Measurements from ENCODE around the gene HOXA5. TPM values are rescaled to one million over a fixed set of nuclear protein-coding genes. Genes with fewer than 3 reads are reported as not detected.

Gene HOXA5
- total RNA-seq, 4 donors from 2014 or later: 18.3 to 89.8 (median 31.6) TPM

GRCh38 chr7:27180431-27181420, 37.2 kb upstream of the HOXA5 start:
- Histone ChIP-seq H3K27ac (peak overlapping the region; percentile 95 to 99 (median 98)), H3K4me1 (peaks cover 21 to 51% (median 42%) of the 10 kb centered on the region in 4 donors), H3K9me3 (no peaks in the 10 kb centered on the region), H3K27me3 (peaks cover 32% of the 10 kb centered on the region), H3K36me3 (no peaks in the 10 kb centered on the region), H3K4me3 (peak overlapping the region in 3 of 4 donors; percentile 58 to 67 (median 62))
- in situ Hi-C loops (cut with MboI; ENCODE audit: low pct_ligation_motif_present in 1 of 4, low pct_unique_long_range_greater_than_20kb in 1 of 4, low sequenced_read_pairs in 3 of 4): loop anchor here in 3 of 4 donors (10.0 to 25.0 kb wide), 2 partner anchors 1318 to 1326 kb away; no protein-coding TSS in a partner anchor
- intact Hi-C loops (cut with DNase I; ENCODE audit: low total_unique reads): no loop called here
- 32 to 59% methylated on average over 4 to 12 of the region's 12 CpGs for WGBS, 2 donors (ENCODE audit: low coverage in 1 of 2)
- DNase-seq: peak; percentile 19
- no peak for TF ChIP-seq CTCF (IDR thresholded peaks at IDR 0.05)
- no peak for TF ChIP-seq POLR2A (IDR thresholded peaks at IDR 0.05)
- no peak for TF ChIP-seq EP300 (IDR thresholded peaks at IDR 0.05; ENCODE audit: low read depth)
- TF ChIP-seq POLR2AphosphoS5 (IDR thresholded peaks at IDR 0.05): no peak

GRCh38 chr7:27179503-27180430, 36.3 kb upstream of the HOXA5 start:
- peak; percentile 87 for DNase-seq
- Histone ChIP-seq H3K4me3 (peak overlapping the region; percentile 21 to 67 (median 60)), H3K9me3 (no peaks in the 10 kb centered on the region), H3K27me3 (peaks cover 32% of the 10 kb centered on the region), H3K36me3 (no peaks in the 10 kb centered on the region), H3K27ac (peak overlapping the region; percentile 95 to 99 (median 98)), H3K4me1 (peaks cover 21 to 60% (median 49%) of the 10 kb centered on the region in 4 donors)
- in situ Hi-C loops (cut with MboI; ENCODE audit: low pct_ligation_motif_present in 1 of 4, low pct_unique_long_range_greater_than_20kb in 1 of 4, low sequenced_read_pairs in 3 of 4) (loop anchor here in 3 of 4 donors (10.0 to 25.0 kb wide), 2 partner anchors 1317 to 1325 kb away; no protein-coding TSS in a partner anchor), intact Hi-C loops (cut with DNase I; ENCODE audit: low total_unique reads) (no loop called here)
- TF ChIP-seq POLR2A (IDR thresholded peaks at IDR 0.05): peak; percentile 66
- peak in 2 of 3 donors; percentile 63 to 76 for TF ChIP-seq POLR2AphosphoS5 (IDR thresholded peaks at IDR 0.05)
- TF ChIP-seq CTCF (IDR thresholded peaks at IDR 0.05): peak; percentile 89 to 96 (median 93)
- no peak for TF ChIP-seq EP300 (IDR thresholded peaks at IDR 0.05; ENCODE audit: low read depth)
- 6 to 17% methylated on average over 3 to 53 of the region's 56 CpGs for WGBS, 2 donors (ENCODE audit: low coverage in 1 of 2)

GRCh38 chr7:27179030-27179429, 35.5 kb upstream of the HOXA5 start:
- peak overlapping the region; percentile 95 to 99 (median 98) for H3K27ac ChIP-seq
- H3K36me3 ChIP-seq: no peaks in the 10 kb centered on the region
- TF ChIP-seq POLR2A (IDR thresholded peaks at IDR 0.05) (no peak), EP300 (IDR thresholded peaks at IDR 0.05; ENCODE audit: low read depth) (no peak), CTCF (IDR thresholded peaks at IDR 0.05) (no peak), POLR2AphosphoS5 (IDR thresholded peaks at IDR 0.05) (no peak)
- peaks cover 32% of the 10 kb centered on the region for H3K27me3 ChIP-seq
- peaks cover 21 to 63% (median 53%) of the 10 kb centered on the region in 4 donors for H3K4me1 ChIP-seq
- intact Hi-C loops (cut with DNase I; ENCODE audit: low total_unique reads) (no loop called here), in situ Hi-C loops (cut with MboI; ENCODE audit: low pct_ligation_motif_present in 1 of 4, low pct_unique_long_range_greater_than_20kb in 1 of 4, low sequenced_read_pairs in 3 of 4) (loop anchor here in 2 of 4 donors (25.0 kb wide), 1 partner anchor 1317 kb away; no protein-coding TSS in a partner anchor)
- peak overlapping the region; percentile 21 to 67 (median 60) for H3K4me3 ChIP-seq
- DNase-seq: no peak
- 18 to 39% methylated on average over 11 to 14 of the region's 14 CpGs for WGBS, 2 donors (ENCODE audit: low coverage in 1 of 2)
- H3K9me3 ChIP-seq: no peaks in the 10 kb centered on the region
